Stimulated activated CD4-positive, alpha-beta T cell treated with anti-CD3 and anti-CD28 coated beads, Interleukin-15, amount 100 ng/mL, for 24 hours (primary cell): ENCODE measurements around the gene IL1A.

Source experiments
- DNase-seq: peaks from one replicate; pipeline ENCODE4 v3.0.0-alpha.2; 2020

IL1A gene

DNA sequence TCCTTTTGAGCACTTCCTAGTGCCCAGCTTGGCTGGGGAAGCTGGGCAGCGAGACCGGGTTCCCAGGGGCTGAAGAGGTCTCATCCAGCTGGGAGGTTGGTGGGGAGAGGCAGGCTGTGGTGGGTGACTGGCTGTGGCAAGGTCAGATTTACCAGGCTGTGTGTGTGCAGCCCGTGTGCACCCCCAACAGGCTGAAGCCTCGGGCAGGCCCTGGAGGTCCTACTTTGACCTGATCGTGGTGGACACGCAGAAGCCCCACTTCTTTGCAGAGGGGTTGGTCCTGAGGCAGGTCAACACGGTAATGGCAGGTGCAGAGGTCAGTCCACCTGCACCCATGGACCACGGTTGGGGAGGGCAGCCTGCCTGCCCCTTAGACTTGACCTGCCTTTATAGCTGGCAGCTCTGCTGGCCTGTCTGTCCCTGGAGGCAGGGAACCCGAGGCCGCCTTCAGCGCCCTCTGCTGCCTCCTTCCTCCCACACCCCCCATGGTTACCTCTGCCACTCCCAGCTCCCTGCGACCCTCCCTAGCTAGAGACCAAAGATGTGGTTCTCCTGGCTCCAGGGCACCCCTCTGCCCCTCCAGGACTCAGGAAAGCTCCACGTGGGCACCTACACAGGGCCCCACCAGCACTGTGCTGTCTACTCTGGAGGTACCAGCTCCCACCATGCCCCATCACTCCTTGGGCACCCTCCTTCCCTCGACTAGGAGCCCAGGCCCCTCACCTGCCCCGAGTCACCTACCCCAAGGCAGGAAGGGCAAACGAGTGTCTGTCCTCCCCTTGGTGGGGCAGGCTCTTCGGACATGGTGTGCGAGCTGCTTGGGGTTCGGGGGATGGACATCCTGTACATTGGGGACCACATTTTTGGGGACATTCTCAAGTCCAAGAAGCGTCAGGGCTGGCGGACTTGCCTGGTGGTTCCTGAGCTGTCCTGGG, 59.4 kb downstream of the IL1A start:
- DNase-seq: peak; percentile 30

- DNase-seq: no peak
Observed at GRCh38 chr2:112723995-112724394, 60.3 kb downstream of the IL1A start.
